ENCODE data around the gene GSTA2. TPM values are rescaled to one million over a fixed set of nuclear protein-coding genes. Genes with fewer than 3 reads are reported as not detected.
"Not testable (repeated sequence)": the region's sequence is repeated elsewhere in the genome, so short reads cannot be mapped to it uniquely, and the experiment has no call there.

The GSTA2 gene
- total RNA-seq, 1 experiment from 2014 or later = 0.12 TPM

DNA sequence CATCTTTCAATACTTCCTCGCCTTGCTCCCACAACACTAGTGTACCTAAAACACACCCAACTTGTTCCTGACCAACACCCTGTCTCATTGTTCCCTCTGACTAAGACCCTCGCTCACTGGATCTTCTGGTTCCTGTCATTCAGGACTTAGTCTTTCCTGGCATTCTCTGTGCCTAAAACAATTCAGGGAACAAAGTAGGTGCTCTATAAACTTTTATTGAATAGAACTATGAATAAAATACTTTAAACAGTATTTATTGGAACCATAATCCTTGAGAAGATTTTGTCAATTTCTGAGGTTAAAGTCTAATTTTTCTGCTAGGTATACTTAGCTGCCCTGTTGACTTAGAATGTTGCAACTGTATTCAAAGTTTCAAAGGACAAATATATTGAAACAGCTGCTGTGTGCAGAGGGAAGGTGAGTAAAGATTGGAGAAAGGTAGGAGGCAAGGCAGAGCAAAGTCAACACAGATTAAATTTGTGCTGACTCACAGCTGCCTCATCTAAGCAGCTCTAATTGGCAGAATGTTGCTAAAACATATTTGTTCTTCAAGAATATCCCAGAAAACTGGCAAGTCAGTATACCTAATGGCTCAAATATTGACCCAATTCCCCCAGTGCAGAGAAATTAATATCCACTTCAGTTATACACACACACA is 37.6 kb downstream of the GSTA2 start:
- peak; percentile 57 for DNase-seq (ENCODE audit: low read depth)

GRCh38 chr6:52725143-52725534 is 38.1 kb downstream of the GSTA2 start:
- DNase-seq (ENCODE audit: low read depth) = peak; percentile 51

DNA sequence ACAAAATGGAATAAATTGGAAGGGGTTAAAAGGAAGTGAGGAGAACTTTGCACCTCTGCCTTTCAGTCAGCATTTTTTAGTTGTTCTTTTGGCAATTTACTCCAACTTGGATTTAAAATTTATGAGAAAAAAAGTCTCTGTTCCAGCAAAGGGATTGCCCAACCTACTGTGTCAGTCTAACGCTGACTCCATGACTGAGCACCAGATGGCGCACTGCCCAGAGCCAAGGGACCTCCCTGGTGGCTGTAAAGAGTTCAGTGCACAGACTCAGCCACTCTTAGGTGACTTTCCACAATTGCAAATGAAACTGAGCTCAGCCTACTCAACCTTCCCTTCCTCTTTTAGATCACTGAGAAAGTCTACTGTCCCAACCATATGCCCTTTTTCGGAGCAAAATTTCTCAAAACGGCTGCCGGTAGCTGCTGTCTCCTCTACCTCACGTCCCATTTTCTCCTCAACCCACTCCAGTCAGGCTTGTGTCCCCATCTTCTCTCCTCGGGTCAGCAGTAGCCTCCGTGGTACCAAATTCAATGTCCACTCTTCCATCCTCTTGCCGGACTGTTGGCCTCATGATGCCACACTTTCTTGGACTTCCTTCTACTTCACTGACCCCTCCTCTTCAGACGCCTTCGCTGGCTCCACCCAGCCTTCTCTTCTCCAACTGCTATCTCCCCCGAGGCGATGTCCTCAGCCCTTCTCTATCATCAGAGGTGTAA is 38.7 kb downstream of the GSTA2 start:
- peak; percentile 83 for DNase-seq (ENCODE audit: low read depth)

DNA sequence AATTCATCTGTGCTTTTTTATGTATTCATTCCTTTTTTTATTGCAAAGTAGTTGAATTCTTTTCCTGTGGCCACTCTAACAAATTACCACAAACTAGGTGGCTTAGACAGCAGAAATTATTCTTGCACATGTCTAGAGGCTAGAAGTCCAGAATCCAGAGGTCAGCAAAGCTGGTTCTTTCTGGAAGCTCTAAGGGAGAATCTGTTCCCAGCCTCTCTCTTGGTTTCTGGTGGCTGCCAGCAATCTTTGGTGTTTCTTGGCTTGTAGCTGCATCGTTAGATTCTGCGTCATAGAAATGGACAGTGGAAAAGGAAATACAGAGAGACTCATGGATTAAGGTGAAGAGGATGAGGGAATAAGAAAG is 39.3 kb downstream of the GSTA2 start:
- peak; percentile 86 for DNase-seq (ENCODE audit: low read depth)

DNA sequence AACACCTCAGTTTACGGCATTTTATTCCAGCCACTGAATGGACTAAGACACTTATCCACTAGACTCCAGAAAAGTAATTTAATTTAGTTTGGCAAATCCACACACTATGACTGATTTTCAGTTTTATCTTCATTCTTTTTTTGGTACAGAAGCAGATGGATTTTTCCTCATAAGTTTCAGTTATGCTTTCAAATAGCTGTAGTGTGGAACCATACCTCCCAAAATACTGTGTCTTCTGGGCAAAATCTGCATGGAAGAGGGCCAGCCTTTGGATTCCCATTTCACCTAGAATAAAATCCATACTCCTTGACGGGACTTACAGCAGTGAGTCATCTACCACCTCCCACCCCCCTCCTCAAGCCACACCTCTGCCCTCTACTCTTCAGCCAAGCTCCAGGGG is 43.0 kb downstream of the GSTA2 start:
- no peak for DNase-seq (ENCODE audit: low read depth)

DNA sequence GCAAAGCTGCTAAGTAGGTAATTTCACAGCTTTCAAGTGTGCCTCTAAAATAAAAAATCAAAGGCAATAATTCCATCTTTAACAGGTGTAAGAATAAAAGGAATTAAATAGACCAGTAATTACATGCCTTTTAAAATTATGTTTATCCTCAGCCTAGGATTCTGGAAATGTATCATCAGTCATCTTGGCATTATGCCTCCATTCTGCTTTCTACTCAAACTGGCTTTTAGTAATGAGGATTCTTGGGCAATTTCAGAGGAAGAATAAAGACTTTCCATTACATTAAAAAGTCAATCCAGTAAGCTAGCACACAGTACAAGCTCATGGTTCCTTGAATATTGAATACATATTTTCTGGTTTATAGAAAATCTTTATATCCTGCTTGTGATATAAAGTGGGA is 44.7 kb downstream of the GSTA2 start:
- no peak for DNase-seq (ENCODE audit: low read depth)

DNA sequence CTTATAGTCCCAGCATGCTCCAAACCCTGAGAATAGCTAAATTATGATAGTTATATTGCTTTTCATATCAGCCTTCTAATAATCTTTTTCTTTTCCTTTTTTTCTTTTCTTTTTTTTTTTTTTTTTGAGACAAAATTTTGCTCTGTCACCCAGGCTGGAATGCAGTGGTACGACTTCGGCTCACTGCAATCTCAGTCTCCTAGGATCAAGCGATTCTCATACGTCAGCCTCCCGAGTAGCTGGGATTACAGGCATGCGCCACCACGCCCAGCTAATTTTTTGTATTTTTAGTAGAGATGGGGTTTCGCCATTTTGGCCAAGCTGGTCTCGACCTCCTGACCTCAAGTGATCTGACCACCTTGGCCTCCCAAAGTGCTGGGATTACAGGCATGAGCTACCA is 48.5 kb downstream of the GSTA2 start:
- DNase-seq (ENCODE audit: low read depth) = not testable (repeated sequence)

- peak; percentile 44 for DNase-seq (ENCODE audit: low read depth)
Measured at GRCh38 chr6:52712136-52712535, 51.1 kb downstream of the GSTA2 start.

GRCh38 chr6:52707963-52708680 is 55.2 kb downstream of the GSTA2 start:
- DNase-seq (ENCODE audit: low read depth) = no peak

DNA sequence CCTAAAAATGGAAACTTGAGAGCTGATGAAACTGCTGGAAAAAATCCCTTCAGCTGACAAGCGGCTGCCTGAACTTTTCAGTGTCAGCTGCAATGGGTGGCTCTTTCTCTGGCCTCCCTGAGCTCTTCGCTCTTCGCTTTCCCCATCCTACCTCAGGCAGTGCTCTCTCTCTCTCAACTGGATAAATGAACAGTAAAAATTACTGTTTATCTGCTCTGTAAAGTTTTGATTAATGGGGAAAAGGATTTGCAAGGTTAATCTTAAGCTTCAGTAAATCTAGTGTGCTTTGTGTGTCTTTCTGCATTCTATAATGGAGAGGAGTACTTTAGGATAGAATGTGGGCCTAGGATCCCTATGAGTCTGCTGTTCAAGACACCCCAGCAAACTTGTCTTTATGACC is 57.3 kb downstream of the GSTA2 start:
- DNase-seq (ENCODE audit: low read depth) = no peak

DNA sequence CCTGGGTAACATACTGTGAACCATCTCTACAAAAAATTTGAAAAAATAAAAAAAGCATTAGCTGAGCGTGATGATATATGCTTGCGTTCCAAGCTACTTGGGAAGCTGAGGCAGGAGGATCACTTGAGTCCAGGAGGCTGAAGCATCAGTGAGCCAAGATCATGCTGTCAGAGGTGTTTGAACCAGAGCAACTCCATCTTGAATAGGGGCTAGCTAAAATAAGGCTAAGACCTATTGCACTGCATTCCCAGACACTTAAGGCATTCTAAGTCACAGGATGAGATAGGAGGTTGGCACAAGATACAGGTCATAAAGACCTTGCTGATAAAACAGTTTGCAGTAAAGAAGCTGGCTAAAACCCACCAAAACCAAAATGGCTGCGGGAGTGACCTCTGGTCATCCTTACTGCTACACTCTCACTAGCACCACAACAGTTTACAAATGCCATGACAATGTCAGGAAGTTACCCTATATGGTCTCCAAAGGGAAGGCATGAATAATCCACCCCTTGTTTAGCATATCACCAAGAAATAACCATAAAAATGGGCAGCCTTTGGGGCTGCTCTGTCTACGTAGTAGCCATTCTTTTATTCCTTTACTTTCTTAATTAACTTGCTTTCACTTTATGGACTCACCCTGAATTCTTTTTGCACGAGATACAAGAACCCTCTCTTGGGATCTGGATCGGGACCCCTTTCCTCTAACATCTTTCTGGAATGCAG is 58.3 kb downstream of the GSTA2 start:
- not testable (repeated sequence) for DNase-seq (ENCODE audit: low read depth)

DNA sequence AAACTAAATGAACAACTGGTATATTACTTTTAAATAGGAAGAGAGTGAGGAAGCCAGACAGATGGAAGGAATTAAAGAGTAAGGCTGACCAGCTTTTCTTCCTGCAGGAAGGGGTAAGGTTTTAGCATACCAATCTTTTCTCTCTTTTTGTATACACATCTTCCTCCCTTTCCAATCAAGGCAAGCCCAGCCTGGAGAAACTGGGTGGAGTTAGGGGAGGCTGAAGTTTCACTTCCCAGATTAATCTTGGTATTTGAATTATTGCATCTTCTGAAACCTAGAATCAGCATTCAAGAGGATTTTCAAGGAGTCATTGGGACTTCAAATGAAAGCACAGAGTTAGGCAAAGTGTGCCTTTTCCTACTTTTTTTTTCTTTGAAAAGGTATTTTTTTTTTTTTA is 59.2 kb downstream of the GSTA2 start:
- no peak for DNase-seq (ENCODE audit: low read depth)

Other genes with a start within 250 kb of the GSTA2 start
- gene TRAM2, start 186.4 kb downstream of the GSTA2 start, total RNA-seq (2014; rRNA removed; shearing (Covaris generic)) = 116 and 176 TPM in 2 replicates
- 124 and 158 TPM in 2 replicates for gene TMEM14A, start 92.4 kb downstream of the GSTA2 start, total RNA-seq (2014; rRNA removed; shearing (Covaris generic))
- 0.30 and 0.44 TPM in 2 replicates for gene GSTA1, start 40.3 kb upstream of the GSTA2 start, total RNA-seq (2014; rRNA removed; shearing (Covaris generic))
- gene GSTA5, start 77.3 kb upstream of the GSTA2 start, total RNA-seq (2014; rRNA removed; shearing (Covaris generic)) = not detected in 2 replicates
- 0.27 and 2.4 TPM in 2 replicates for gene GSTA3, start 146.2 kb upstream of the GSTA2 start, total RNA-seq (2014; rRNA removed; shearing (Covaris generic))
- gene GSTA4, start 231.8 kb upstream of the GSTA2 start, total RNA-seq (2014; rRNA removed; shearing (Covaris generic)) = 26.2 and 28.8 TPM in 2 replicates